GM12801 (cell line): ENCODE measurements around the gene LAT.

Experiments
- TF ChIP-seq, protein P1 (sequence below): IDR thresholded peaks from one replicate; pipeline ENCODE4 v1.5.1; 2011; ENCODE audit warnings: control low read depth; ENCODE audit not compliant: insufficient read length; ENCODE audit errors: extremely low read depth

LAT gene

DNA sequence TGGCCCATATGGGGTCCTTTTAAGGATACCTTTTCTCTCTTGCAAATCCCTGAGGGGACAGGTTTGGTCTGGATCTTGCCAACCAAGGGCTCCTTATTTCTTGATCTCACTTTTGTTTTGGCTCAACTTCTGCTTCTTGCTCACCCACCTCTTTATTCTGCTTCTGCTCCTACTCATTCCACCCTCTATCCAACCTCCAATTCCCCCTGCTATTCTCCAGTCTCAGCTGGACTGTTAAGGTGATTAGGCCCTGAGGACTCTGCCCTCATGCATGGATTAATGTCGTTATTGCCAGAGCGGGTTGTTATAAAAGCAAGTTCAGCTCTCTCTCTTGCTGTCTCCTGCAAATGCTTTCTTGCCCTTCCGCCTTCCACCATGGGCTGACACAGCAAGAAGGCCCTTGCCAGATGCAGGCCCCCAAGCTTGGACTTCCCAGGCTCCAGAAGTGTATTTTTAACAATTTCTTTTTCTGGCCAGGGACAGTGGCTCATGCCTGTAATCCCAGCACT, 29.8 kb downstream of the LAT start:
- TF ChIP-seq, protein P1, sequence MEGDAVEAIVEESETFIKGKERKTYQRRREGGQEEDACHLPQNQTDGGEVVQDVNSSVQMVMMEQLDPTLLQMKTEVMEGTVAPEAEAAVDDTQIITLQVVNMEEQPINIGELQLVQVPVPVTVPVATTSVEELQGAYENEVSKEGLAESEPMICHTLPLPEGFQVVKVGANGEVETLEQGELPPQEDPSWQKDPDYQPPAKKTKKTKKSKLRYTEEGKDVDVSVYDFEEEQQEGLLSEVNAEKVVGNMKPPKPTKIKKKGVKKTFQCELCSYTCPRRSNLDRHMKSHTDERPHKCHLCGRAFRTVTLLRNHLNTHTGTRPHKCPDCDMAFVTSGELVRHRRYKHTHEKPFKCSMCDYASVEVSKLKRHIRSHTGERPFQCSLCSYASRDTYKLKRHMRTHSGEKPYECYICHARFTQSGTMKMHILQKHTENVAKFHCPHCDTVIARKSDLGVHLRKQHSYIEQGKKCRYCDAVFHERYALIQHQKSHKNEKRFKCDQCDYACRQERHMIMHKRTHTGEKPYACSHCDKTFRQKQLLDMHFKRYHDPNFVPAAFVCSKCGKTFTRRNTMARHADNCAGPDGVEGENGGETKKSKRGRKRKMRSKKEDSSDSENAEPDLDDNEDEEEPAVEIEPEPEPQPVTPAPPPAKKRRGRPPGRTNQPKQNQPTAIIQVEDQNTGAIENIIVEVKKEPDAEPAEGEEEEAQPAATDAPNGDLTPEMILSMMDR = no peak

DNA sequence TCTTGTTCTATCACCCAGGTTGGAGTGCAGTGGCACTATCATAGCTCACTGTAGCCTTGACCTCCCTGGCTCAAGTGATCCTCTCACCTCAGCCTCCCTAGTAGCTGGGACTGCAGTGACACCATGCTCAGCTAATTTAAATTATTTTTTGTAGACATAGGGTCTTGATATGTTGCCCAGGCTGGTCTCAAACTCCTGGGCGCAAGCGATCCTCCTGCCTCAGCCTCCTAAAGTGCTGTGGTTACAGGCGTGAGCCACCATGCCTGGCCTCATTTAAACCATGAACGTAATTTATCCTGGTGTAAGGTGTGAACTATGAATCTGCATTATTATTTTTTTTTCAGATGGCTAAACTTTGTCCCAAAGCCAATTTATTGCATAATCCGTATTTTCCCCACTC, 37.3 kb downstream of the LAT start:
- TF ChIP-seq, protein P1 = no peak

DNA sequence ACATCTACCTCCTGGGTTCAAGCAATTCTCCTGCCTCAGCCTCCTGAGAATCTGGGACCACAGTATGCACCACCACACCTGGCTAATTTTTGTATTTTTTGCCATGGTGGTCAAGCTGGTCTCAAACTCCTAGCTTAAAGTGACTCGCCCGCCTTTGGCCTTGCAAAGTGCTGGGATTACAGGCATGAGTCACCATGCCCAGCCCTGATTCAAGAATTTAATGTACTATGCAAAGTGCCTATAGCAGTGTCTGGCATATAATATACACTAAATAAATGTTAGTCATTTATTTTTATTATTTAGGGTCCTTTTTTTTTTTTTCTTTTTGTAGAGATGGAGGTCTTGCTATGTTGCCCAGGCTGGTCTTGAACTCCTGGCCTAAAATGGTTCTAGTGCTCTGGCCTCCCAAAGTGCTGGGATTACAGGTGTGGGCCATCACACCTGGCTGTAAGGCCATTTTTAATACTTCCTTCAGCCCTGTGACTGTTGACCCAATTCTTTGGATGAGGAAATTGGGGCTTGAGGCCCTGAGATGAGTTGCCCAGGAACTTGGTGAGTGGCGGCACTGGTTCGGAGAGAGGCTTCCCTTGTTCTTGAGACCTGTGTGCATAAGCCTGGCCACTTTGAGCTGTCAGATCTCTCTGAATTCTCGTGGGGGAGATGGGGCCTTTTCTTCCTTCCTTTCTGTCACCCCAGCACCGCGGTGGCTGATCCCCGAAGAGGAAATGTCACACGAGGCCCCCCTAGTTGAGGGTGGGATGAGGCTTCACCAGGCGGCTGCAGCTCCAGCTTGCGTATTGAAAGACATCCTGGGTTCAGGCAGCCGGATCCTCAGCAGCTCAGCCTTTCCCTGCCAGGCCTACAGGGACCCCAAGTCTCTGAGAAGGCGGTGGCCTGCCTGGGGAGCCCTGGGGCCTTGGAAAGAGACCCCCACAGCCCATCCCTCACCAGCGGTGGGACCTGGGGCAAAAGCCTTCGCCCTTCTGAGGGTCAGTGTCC, 38.7 kb downstream of the LAT start:
- TF ChIP-seq, protein P1 = no peak

DNA sequence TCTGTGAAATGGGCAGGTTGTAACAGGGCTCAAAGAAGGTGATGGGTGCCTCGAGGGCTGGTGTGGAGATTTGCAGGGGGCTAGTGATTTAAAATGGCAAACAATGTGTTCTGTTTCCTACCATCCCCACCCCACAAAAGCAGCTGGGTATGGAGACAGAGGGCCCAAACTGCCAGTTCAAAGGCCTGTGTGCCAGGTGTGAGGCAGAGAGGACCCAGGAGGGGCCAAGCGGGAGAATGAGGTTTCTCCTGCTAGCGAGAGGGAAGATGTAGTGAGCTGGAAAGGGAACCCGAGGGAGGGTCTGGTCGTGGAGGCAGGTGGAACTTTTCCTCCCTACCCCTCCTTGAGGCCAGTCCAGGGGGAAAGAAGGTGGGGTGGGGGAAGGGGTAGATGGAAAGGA, 39.4 kb downstream of the LAT start:
- TF ChIP-seq, protein P1 = no peak

DNA sequence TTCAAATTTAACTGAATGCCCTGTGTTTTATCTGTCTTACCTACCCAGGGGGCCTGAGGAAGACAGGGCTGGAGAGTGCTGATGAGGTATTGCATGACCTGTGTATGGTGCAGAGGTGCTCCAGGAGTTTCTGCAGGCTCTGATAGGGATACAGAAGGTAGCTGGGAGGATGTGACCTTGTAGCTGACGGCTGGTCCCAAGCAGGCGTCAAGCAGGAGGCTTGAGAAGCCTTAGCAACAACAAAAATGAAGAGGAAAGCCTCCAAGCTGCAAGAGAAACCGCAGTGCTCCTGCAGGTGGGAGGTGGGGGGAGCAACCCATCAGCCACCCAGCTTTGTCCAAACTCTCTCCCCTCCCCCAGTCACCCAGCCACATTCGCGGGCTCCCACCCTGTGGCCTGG, 40.4 kb downstream of the LAT start:
- TF ChIP-seq, protein P1 = no peak

DNA sequence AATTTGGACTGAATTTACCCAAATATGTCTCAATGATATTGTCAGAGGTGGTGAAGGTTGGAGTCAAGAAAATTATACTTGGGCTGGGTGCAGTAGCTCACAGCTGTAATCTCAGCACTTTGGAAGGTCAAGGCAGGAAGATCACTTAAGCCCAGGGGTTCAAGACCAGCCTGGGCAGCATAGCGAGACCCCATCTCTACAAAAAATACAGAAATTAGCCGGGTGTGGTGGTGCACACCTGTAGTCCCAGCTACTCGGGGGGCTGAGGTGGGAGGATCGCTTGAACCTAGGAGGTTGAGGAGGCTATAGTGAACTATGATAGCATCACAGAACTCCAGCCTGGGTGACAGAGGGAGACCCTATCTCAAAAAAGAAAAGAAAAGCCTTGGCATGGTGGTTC, 40.9 kb downstream of the LAT start:
- TF ChIP-seq, protein P1 = no peak

DNA sequence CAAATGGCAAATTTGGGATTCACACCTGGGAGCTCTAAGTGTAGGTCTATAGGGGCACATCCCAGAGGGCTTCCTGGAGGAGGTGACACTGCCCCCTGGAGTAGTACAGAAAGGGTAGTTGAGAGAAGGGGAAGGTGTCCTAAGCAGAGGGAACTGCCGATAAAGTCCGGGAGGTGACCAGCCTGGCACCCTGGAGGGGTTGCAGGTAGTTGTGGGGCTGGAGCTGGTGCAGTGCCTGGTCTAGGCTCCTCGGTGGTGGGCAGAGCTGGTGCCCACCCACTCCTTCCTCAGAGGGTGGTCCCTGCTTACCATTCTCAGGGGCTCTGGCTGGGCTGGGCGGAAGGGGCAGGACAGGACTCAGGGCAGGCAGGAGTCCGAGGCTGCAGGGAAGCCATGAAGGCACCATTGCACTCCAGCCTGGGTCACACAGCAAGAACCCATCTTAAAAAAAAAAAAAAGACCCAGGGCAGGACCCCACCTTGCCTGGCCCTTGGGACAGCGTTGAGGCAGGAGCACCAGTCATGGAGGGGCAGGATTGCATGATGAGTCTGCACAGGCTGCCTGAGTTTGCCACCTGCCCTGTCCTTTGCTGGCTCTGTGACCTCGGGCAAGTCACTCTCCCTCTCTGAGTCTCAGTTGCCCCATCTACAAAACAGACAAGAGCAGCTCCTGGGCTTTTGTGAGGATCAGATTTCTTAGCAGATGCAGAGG, 43.8 kb downstream of the LAT start:
- TF ChIP-seq, protein P1 = no peak
